Sigmoid colon (tissue), 7 donors: ENCODE data around the gene KRT16. TPM values are rescaled to one million over a fixed set of nuclear protein-coding genes. Genes with fewer than 3 reads are reported as not detected.
"Not testable (repeated sequence)": the region's sequence is repeated elsewhere in the genome, so short reads cannot be mapped to it uniquely, and the experiment has no call there.

Source experiments
- DNase-seq: peaks from one replicate; pipeline ENCODE4 v3.0.0-alpha.2; 2019
- H3K27ac ChIP-seq, 4 donors: fragments of 200-600 bp; sonication (generic); one replicate each; pipeline ENCODE4 v1.5.1; 2016 to 2019; ENCODE audit warnings: mild to moderate bottlenecking in 1 of 4
- H3K27me3 ChIP-seq, 3 donors: fragments of 200-600 bp; sonication (generic); one replicate each; pipeline ENCODE4 v1.5.1; 2019; ENCODE audit warnings: mild to moderate bottlenecking in 1 of 3
- H3K36me3 ChIP-seq, 4 donors: fragments of 200-600 bp; sonication (generic); one replicate each; pipeline ENCODE4 v1.5.1; 2016 to 2019
- H3K4me1 ChIP-seq, 4 donors: fragments of 200-600 bp; sonication (generic); one replicate each; pipeline ENCODE4 v1.5.1; 2017 to 2019
- H3K4me3 ChIP-seq, 4 donors: fragments of 200-600 bp; sonication (generic); one replicate each; pipeline ENCODE4 v1.5.1; 2017 to 2019; ENCODE audit warnings: mild to moderate bottlenecking in 2 of 4, moderate library complexity in 1 of 4
- H3K9me3 ChIP-seq, 4 donors: fragments of 200-600 bp in 3 of 4; sonication (generic) in 3 of 4; one replicate each; pipeline versions ENCODE4 v1.5.1 to v1.6.1; 2013 to 2019
- EP300 ChIP-seq, 4 donors: sonication (generic); formaldehyde crosslinking; IDR thresholded peaks; one replicate each; pipeline ENCODE4 v1.6.1; 2017; ENCODE audit warnings: antibody characterized with exemption in 4 of 4
- POLR2A ChIP-seq, 2 donors: fragments of 450-650 bp; IDR thresholded peaks; one replicate each; pipeline ENCODE4 v1.6.1; 2016; ENCODE audit warnings: antibody characterized with exemption in 2 of 2, mild to moderate bottlenecking in 2 of 2, moderate library complexity in 2 of 2
- POLR2AphosphoS5 ChIP-seq, 4 donors: sonication (generic); formaldehyde crosslinking; IDR thresholded peaks; one replicate each; pipeline ENCODE4 v1.6.1; 2017; ENCODE audit warnings: antibody characterized with exemption in 4 of 4
- WGBS, 2 donors: extraction: QIAGEN DNeasy Blood & Tissue Kit; methylation state at CpG; one replicate each; pipeline ENCODE4 v1.1.7; 2013; 5-methylcytosine and 5-hydroxymethylcytosine counted together
- intact Hi-C: fragments of 100-400 bp; cut with DNase I; formaldehyde crosslinking; loops from one replicate; pipeline ENCODE4 v1.15.1; 2023
- polyA plus RNA-seq, 3 donors: library from polyadenylated mRNA; stranded (reverse); fragments of 200-250 nt; gene quantifications; one replicate each; pipeline ENCODE4 v1.2.3, GENCODE V29; 2013
- total RNA-seq, 4 donors: library from RNA; depleted of rRNA; stranded (reverse); fragments of >200 nt; gene quantifications; one replicate each; pipeline ENCODE4 v1.1.0, GENCODE V29; 2016
- TF ChIP-seq, protein P1 (sequence below), 4 experiments: fragments of 450-650 bp in 3 of 4; fragments of 200-600 bp in 1 of 4; IDR thresholded peaks; one replicate each; pipeline ENCODE4 v1.5.1; 2016 to 2019; ENCODE audit warnings: antibody characterized with exemption in 4 of 4, mild to moderate bottlenecking in 3 of 4, moderate library complexity in 2 of 4
- donor health status: healthy with polysubstance abuse.
- donor health status: Bipolar disorder and iron deficiency.
- donor health status: healthy.

KRT16 gene
- total and polyA plus RNA-seq, 7 donors, result 0.09 to 0.83 (median 0.60) TPM; not detected in 4

DNA sequence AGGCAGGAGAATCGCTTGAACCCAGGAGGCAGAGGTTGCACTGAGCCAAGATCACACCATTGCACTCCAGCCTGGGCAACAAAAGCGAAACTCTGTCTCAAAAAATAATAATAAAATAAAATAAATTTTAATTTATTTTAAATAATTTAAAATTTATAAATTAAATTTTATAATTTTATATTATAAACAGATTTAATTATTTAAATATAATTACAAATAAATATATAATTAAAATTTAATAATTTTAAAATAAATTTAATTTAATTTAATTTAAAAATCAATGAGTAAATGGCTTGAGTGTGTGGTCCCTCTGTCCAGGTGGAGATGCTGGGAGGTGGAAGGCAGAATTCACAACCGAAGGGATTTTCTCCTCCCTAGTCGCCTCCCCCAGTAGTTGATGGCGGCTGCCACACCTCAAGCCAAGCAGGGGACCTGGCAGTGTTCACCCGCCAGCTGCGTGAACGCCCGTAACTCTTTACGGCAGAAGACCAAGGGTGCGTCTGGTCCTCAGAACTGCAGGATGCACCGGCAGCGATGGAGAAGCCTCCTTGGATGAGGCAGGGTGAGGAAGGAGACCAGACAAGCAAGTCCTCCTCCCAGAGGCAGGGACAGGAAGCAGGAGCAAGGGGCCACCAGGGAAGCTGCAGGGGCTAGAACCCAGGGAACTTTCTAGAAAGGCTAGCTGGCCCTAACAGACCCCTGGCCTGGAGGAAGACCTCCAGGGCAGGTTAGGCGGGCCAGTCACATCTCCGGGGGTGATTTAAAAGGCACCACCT, 34.7 kb upstream of the KRT16 start:
- Histone ChIP-seq H3K4me1 (peaks cover 0 to 26% (median 14%) of the 10 kb centered on the region in 4 donors), H3K27me3 (no peaks in the 10 kb centered on the region), H3K27ac (no peak overlapping the region), H3K9me3 (no peaks in the 10 kb centered on the region), H3K4me3 (no peak overlapping the region), H3K36me3 (no peaks in the 10 kb centered on the region)
- DNase-seq, result no peak
- intact Hi-C loops, result loop anchor here (5.0 kb wide), 1 partner anchor 740 kb away; no protein-coding TSS in a partner anchor
- no peak for TF ChIP-seq POLR2A (IDR thresholded peaks at IDR 0.05)
- TF ChIP-seq POLR2AphosphoS5 (IDR thresholded peaks at IDR 0.05), result no peak
- no peak for TF ChIP-seq EP300 (IDR thresholded peaks at IDR 0.05)
- TF ChIP-seq, protein P1, sequence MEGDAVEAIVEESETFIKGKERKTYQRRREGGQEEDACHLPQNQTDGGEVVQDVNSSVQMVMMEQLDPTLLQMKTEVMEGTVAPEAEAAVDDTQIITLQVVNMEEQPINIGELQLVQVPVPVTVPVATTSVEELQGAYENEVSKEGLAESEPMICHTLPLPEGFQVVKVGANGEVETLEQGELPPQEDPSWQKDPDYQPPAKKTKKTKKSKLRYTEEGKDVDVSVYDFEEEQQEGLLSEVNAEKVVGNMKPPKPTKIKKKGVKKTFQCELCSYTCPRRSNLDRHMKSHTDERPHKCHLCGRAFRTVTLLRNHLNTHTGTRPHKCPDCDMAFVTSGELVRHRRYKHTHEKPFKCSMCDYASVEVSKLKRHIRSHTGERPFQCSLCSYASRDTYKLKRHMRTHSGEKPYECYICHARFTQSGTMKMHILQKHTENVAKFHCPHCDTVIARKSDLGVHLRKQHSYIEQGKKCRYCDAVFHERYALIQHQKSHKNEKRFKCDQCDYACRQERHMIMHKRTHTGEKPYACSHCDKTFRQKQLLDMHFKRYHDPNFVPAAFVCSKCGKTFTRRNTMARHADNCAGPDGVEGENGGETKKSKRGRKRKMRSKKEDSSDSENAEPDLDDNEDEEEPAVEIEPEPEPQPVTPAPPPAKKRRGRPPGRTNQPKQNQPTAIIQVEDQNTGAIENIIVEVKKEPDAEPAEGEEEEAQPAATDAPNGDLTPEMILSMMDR (IDR thresholded peaks at IDR 0.05), result no peak
- 22 to 69% methylated on average over 15 of the region's 15 CpGs for WGBS, 2 donors

DNA sequence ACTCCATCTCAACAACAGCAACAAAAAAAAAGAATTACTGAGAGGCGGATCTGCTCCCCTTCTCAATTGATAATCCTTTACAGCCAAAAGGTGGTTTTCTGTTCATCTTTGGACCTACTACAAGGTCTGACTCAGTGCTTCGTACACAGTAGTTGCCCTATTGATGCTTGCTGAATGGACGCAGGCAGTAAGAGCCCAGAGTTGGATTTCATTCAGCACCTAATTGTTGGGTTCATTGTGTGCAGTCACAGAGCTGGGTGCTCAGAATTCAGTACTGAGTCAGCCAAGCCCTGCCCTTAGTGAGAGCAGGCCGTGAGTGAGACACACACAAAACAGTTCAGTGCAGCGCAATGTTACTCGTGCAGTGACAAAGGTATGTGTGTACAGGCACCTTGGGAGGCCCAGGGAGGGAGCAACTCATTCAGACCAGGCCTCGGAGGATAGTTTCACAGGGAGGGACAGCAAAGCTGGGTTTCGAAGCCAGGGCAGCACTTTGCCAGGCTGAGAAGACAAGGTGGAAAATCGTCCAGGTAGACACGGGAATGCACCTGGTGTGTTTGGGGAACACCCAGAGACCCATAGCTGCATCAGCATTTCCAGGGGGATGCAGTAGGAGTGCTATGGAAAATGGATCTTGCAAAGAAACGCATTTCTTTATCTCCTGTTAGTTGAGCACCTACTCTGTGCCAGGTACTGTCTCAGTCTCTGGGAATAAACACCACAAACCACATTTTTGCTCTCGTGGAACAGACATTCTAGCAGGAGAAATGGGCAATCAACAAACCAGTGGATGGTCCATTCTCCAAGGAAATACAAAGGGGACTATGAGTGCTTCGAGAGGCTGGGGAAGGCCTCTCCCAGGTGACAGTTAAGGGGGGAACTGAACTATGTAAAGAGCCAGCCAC, 29.9 kb upstream of the KRT16 start:
- intact Hi-C loops, result no loop called here
- TF ChIP-seq EP300 (IDR thresholded peaks at IDR 0.05), result no peak
- TF ChIP-seq POLR2A (IDR thresholded peaks at IDR 0.05), result no peak
- TF ChIP-seq, protein P1 (IDR thresholded peaks at IDR 0.05), result no peak
- no peak for TF ChIP-seq POLR2AphosphoS5 (IDR thresholded peaks at IDR 0.05)

DNA sequence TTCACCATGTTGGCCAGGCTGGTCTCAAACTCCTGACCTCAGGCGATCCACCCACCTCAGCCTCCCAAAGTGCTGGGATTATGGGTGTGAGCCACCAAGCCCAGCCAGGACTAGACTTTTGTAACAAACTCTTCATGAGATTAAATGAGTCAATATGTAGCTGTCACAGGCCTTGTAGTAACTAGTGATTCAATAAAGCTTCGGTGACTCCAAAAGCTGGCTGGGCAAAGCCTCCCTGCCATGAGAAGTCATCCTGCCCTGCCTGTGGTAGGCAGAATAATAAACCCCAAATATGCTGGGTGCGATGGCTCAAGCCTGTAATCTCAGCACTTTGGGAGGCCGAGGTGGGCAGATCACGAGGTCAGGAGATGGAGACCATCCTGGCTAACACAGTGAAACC, 28.0 kb upstream of the KRT16 start:
- H3K36me3 ChIP-seq, H3K9me3 ChIP-seq, H3K4me1 ChIP-seq, H3K27ac ChIP-seq, H3K27me3 ChIP-seq, H3K4me3 ChIP-seq, intact Hi-C loops, DNase-seq: not testable (repeated sequence)
- WGBS, 2 donors, result 91 to 94% methylated on average over 5 of the region's 5 CpGs

More for the DNA sequence above, 29.9 kb upstream of the KRT16 start:
- H3K4me1 ChIP-seq, result peaks cover 0 to 5% (median under 1%) of the 10 kb centered on the region in 4 donors
- H3K9me3 ChIP-seq, result no peaks in the 10 kb centered on the region
- no peak overlapping the region for H3K4me3 ChIP-seq
- no peaks in the 10 kb centered on the region for H3K27me3 ChIP-seq
- H3K27ac ChIP-seq, result no peak overlapping the region
- H3K36me3 ChIP-seq, result no peaks in the 10 kb centered on the region
- 83 to 88% methylated on average over 13 of the region's 13 CpGs for WGBS, 2 donors
- no peak for DNase-seq

DNA sequence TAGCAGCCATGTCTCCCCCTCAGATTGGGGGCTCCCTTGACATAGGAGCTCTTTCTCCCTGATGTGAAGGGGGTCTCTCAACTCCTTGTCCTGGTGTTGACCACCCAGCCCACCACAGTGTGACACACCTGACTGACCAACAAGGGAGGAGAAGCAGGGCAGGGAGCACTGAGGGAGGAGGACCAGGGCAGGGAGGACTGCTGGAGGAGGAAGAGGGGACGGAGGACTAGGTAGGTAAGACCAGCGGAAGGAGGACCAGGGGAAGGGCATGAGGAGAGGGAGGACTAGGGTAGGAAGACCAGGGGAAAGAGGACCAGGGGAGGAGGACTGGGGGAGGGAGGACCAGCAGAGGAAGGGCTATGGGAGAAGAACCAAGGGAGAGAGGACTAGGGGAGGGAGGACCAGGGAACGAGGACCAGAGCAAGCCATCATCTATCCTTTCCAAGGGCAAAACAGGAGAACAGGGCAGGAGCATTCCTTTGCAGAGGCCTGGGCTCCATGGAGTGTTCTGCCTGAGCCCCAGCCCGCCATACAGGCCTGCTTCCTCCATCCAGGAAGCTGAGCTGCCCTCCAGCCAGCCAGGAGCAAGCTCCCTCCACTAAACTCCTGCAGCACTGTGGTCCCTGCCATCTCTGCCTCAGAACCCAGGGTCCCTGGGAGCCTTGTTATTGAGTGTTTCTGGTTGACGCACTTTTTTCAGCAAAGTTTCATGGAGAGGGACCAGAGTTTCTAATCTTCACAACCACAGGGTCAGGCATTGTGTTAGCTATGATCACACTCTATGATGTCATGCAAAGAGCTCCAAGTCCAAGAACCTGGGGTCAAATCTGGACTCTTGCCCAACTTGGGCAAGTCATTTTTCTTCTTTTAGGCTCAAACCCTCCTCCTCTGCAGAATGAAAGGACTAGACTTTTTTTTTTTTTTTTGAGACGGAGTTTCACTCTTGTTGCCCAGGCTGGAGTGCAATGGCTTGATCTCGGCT, 27.2 kb upstream of the KRT16 start:
- WGBS, 2 donors, result 92 to 95% methylated on average over 7 of the region's 7 CpGs
- H3K4me1 ChIP-seq, result peaks cover 0 to 10% (median 9%) of the 10 kb centered on the region in 4 donors
- no peaks in the 10 kb centered on the region for H3K9me3 ChIP-seq
- TF ChIP-seq, protein P1 (IDR thresholded peaks at IDR 0.05), result no peak
- no peak for TF ChIP-seq POLR2AphosphoS5 (IDR thresholded peaks at IDR 0.05)
- no peak for TF ChIP-seq POLR2A (IDR thresholded peaks at IDR 0.05)
- no peak for TF ChIP-seq EP300 (IDR thresholded peaks at IDR 0.05)
- intact Hi-C loops, result no loop called here
- H3K4me3 ChIP-seq, result no peak overlapping the region
- H3K27ac ChIP-seq, result no peak overlapping the region
- H3K27me3 ChIP-seq, result no peaks in the 10 kb centered on the region
- no peak for DNase-seq
- no peaks in the 10 kb centered on the region for H3K36me3 ChIP-seq
